Upper lobe of left lung (tissue), 6 donors: ENCODE results near the gene TMEM54. TPM values are rescaled to one million over a fixed set of nuclear protein-coding genes. Genes with fewer than 3 reads are reported as not detected.

Experiments
- ATAC-seq, 2 donors: fragments of 200-7000 bp; cut with Tn5 transposase; one replicate each; pipeline ENCODE4 v1.9.1; 2022; ENCODE audit warnings: mild to moderate bottlenecking in 2 of 2, moderate library complexity in 2 of 2; ENCODE audit not compliant: low FRiP score in 2 of 2
- DNase-seq, 2 donors: peaks; one replicate each; pipeline ENCODE4 v3.0.0-alpha.2; 2019 to 2020
- H3K27ac ChIP-seq, 4 donors: fragments of 200-600 bp; sonication (generic); one replicate each; pipeline ENCODE4 v1.5.1; 2016 to 2019
- H3K27me3 ChIP-seq, 4 donors: fragments of 200-600 bp; sonication (generic); one replicate each; pipeline ENCODE4 v1.5.1; 2017 to 2019
- H3K36me3 ChIP-seq, 4 donors: fragments of 200-600 bp; sonication (generic); one replicate each; pipeline ENCODE4 v1.5.1; 2016 to 2019
- H3K4me1 ChIP-seq, 4 donors: fragments of 200-600 bp; sonication (generic); one replicate each; pipeline ENCODE4 v1.5.1; 2018 to 2019
- H3K4me3 ChIP-seq, 4 donors: fragments of 200-600 bp; sonication (generic); one replicate each; pipeline ENCODE4 v1.5.1; 2017 to 2019; ENCODE audit warnings: mild to moderate bottlenecking in 2 of 4, moderate library complexity in 1 of 4
- H3K9me3 ChIP-seq, 4 donors: fragments of 200-600 bp; sonication (generic); one replicate each; pipeline ENCODE4 v1.5.1; 2018 to 2019
- CTCF ChIP-seq, 6 experiments: fragments of 450-650 bp in 4 of 6; fragments of 200-600 bp in 2 of 6; sonication (generic) in 2 of 6; IDR thresholded peaks; one replicate each; pipeline ENCODE4 v1.5.1; 2016 to 2019; ENCODE audit warnings: antibody characterized with exemption in 6 of 6
- EP300 ChIP-seq, 4 donors: sonication (generic); formaldehyde crosslinking; IDR thresholded peaks; one replicate each; pipeline ENCODE4 v1.5.1; 2017; ENCODE audit warnings: antibody characterized with exemption in 4 of 4, control low read depth in 2 of 4
- POLR2A ChIP-seq, 4 donors: fragments of 450-650 bp; IDR thresholded peaks; one replicate each; pipeline ENCODE4 v1.5.1; 2016 to 2017; ENCODE audit warnings: antibody characterized with exemption in 4 of 4, mild to moderate bottlenecking in 2 of 4
- POLR2AphosphoS5 ChIP-seq, 2 donors: sonication (generic); formaldehyde crosslinking; IDR thresholded peaks; one replicate each; pipeline ENCODE4 v1.5.1; 2017; ENCODE audit warnings: antibody characterized with exemption in 2 of 2
- WGBS, 2 donors: methylation state at CpG; one replicate each; pipeline ENCODE4 v1.1.5; 2017 to 2018; 5-methylcytosine and 5-hydroxymethylcytosine counted together
- total RNA-seq, 6 donors: library from RNA; depleted of rRNA in 4 of 6; stranded (reverse); fragments of >200 nt in 4 of 6; gene quantifications; one replicate each; pipeline versions ENCODE4 v1.1.0 to v1.2.1, GENCODE V29; 2016 to 2021
- donor health status: DM: no; HTN: no; CAD: no; lungs with moderate emphysema.
- donor health status: DM: no; HTN: yes; CAD: no; lungs with severe emphysema.

Gene TMEM54
- total RNA-seq, 6 donors from 2014 or later, result 37.7 to 94.1 (median 58.6) TPM

- Histone ChIP-seq H3K36me3 (peaks cover 0 to 19% (median 2%) of the 10 kb centered on the region in 4 donors), H3K9me3 (no peaks in the 10 kb centered on the region), H3K27ac (no peak overlapping the region), H3K27me3 (no peaks in the 10 kb centered on the region), H3K4me1 (peaks cover 0 to 6% (median 2%) of the 10 kb centered on the region in 4 donors), H3K4me3 (no peak overlapping the region)
- DNase-seq (no peak), ATAC-seq (no peak)
- TF ChIP-seq POLR2A (IDR thresholded peaks at IDR 0.05) (no peak), POLR2AphosphoS5 (IDR thresholded peaks at IDR 0.05) (no peak), EP300 (IDR thresholded peaks at IDR 0.05) (no peak), CTCF (IDR thresholded peaks at IDR 0.05) (no peak)
- WGBS, 2 donors, result 94 to 95% methylated on average over 8 of the region's 8 CpGs
These were observed 36.7 kb downstream of the TMEM54 start for GRCh38 chr1:32864375-32865019.

GRCh38 chr1:32863881-32864245, 37.3 kb downstream of the TMEM54 start:
- TF ChIP-seq EP300 (IDR thresholded peaks at IDR 0.05) (no peak), POLR2A (IDR thresholded peaks at IDR 0.05) (no peak), POLR2AphosphoS5 (IDR thresholded peaks at IDR 0.05) (no peak), CTCF (IDR thresholded peaks at IDR 0.05) (no peak)
- DNase-seq, result no peak
- WGBS, 2 donors, result 92 to 94% methylated on average over 1 of the region's 1 CpG

GRCh38 chr1:32863218-32863880, 37.8 kb downstream of the TMEM54 start:
- no peak for TF ChIP-seq CTCF (IDR thresholded peaks at IDR 0.05)
- no peak for TF ChIP-seq POLR2A (IDR thresholded peaks at IDR 0.05)
- no peak for TF ChIP-seq EP300 (IDR thresholded peaks at IDR 0.05)
- no peak for TF ChIP-seq POLR2AphosphoS5 (IDR thresholded peaks at IDR 0.05)
- Histone ChIP-seq H3K36me3 (peaks cover 0 to 24% (median 2%) of the 10 kb centered on the region in 4 donors), H3K27me3 (no peaks in the 10 kb centered on the region), H3K4me3 (no peak overlapping the region), H3K9me3 (no peaks in the 10 kb centered on the region), H3K4me1 (peaks cover 0 to 6% (median 2%) of the 10 kb centered on the region in 4 donors), H3K27ac (no peak overlapping the region)
- DNase-seq, result no peak
- whole genome bisulfite sequencing, 2 donors, result 89 to 96% methylated on average over 4 of the region's 4 CpGs
- ATAC-seq, result no peak

More at GRCh38 chr1:32863881-32864245, 37.3 kb downstream of the TMEM54 start:
- Histone ChIP-seq H3K4me3 (no peak overlapping the region), H3K36me3 (peaks cover 0 to 24% (median 2%) of the 10 kb centered on the region in 4 donors), H3K27me3 (no peaks in the 10 kb centered on the region), H3K4me1 (peaks cover 0 to 6% (median 2%) of the 10 kb centered on the region in 4 donors), H3K27ac (no peak overlapping the region), H3K9me3 (no peaks in the 10 kb centered on the region)
- no peak for ATAC-seq

- peaks cover 0 to 6% (median 2%) of the 10 kb centered on the region in 4 donors for H3K4me1 ChIP-seq
- no peak overlapping the region for H3K27ac ChIP-seq
- H3K9me3 ChIP-seq, result no peaks in the 10 kb centered on the region
- WGBS, 2 donors, result 73 to 80% methylated on average over 3 of the region's 3 CpGs
- DNase-seq, result no peak
- H3K4me3 ChIP-seq, result no peak overlapping the region
- H3K27me3 ChIP-seq, result no peaks in the 10 kb centered on the region
- ATAC-seq, result no peak
- TF ChIP-seq CTCF (IDR thresholded peaks at IDR 0.05) (no peak), EP300 (IDR thresholded peaks at IDR 0.05) (no peak), POLR2A (IDR thresholded peaks at IDR 0.05) (no peak), POLR2AphosphoS5 (IDR thresholded peaks at IDR 0.05) (no peak)
- peaks cover 3 to 36% (median 5%) of the 10 kb centered on the region in 4 donors for H3K36me3 ChIP-seq
These were observed 39.1 kb downstream of the TMEM54 start for GRCh38 chr1:32861904-32862695.
